AG09319 (cell line): Measurements from ENCODE around the gene CNGA3.
"Not testable (repeated sequence)": the region's sequence is repeated elsewhere in the genome, so short reads cannot be mapped to it uniquely, and the experiment has no call there.

Experiments used
- DNase-seq: peaks from one replicate; pipeline ENCODE4 v3.0.0-alpha.2; 2010; ENCODE audit warnings: low read depth; ENCODE audit errors: extremely low read depth
- TF ChIP-seq, protein P1 (sequence below): IDR thresholded peaks from 2 replicates; pipeline ENCODE4 v1.5.1; 2011; ENCODE audit warnings: low read depth, mild to moderate bottlenecking, inconsistent platforms, low read length, moderate library complexity

Gene CNGA3

DNA sequence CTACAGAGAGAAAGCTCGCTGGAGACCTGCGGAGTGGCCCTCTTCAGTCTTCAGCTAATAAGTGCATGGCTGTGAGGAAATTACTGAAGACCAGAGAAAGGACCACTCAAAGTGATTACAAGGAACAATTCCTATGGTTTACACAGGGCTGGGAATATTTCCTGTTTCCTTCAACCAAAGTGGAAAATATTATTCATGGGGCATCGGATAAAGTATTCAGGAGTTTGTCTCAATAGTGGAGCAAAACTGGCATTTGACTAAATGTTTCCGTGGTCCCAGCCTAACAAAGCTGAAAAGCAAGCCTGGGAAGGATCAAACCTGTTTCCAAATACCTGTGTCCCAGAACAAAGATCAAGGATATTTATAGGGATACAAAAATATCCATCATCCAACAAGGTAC is 32.0 kb upstream of the CNGA3 start:
- TF ChIP-seq, protein P1, sequence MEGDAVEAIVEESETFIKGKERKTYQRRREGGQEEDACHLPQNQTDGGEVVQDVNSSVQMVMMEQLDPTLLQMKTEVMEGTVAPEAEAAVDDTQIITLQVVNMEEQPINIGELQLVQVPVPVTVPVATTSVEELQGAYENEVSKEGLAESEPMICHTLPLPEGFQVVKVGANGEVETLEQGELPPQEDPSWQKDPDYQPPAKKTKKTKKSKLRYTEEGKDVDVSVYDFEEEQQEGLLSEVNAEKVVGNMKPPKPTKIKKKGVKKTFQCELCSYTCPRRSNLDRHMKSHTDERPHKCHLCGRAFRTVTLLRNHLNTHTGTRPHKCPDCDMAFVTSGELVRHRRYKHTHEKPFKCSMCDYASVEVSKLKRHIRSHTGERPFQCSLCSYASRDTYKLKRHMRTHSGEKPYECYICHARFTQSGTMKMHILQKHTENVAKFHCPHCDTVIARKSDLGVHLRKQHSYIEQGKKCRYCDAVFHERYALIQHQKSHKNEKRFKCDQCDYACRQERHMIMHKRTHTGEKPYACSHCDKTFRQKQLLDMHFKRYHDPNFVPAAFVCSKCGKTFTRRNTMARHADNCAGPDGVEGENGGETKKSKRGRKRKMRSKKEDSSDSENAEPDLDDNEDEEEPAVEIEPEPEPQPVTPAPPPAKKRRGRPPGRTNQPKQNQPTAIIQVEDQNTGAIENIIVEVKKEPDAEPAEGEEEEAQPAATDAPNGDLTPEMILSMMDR = no peak
- no peak for DNase-seq

DNA sequence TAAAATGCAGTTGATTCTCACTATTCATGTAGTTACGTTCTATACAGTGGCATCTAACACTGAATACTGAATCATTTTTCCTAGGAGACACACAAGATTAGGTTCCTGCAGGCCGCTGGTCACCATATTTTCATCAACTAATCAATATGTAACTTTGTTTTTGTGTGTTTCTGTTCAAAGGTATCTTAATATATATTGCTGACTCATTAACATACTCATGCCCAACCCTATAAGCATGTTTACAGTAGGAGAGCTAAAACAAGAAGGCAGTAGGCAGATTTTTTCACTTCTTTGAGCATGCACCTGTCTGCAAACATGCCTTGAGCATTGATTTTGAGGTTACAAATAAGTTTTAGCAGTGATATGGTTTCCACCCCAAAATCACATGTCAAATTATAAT is 30.3 kb upstream of the CNGA3 start:
- no peak for DNase-seq
- TF ChIP-seq, protein P1 = no peak

DNA sequence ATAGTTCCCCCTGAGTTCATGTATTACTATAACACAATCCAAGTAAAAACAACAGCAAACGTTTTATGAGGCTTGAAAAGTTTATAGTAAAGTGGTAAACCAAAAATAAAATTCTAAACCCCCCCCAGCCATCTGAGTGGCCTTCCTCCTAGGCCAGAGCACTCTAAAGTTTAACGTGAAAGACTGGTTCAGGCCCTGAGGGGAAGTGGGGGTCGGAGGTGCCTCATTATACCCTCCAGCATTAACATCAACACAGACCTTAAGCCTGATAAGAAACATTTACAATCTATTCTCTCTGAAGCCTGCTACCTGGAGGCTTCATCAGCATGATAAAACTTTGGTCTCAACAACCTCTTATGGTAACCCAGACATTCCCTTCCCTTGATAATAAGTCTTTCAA is 29.0 kb upstream of the CNGA3 start:
- no peak for DNase-seq
- TF ChIP-seq, protein P1 = no peak

DNA sequence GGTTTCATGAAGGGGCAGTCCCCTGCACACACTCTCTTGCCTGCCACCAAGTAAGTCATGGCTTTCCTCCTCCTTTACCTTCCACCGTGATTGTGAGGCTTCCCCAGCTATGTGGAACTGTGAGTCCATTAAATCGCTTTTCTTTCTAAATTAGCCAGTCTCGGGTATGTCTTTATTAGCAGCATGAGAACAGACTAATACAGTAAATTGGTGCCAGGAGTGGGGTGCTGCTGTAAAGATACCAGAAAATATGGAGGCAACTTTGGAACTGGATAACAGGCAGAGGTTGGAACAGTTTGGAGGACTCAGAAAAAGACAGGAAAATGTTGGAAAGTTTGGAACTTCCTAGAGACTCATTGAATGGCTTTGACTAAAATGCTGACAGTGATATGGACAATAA is 26.1 kb upstream of the CNGA3 start:
- not testable (repeated sequence) for DNase-seq

DNA sequence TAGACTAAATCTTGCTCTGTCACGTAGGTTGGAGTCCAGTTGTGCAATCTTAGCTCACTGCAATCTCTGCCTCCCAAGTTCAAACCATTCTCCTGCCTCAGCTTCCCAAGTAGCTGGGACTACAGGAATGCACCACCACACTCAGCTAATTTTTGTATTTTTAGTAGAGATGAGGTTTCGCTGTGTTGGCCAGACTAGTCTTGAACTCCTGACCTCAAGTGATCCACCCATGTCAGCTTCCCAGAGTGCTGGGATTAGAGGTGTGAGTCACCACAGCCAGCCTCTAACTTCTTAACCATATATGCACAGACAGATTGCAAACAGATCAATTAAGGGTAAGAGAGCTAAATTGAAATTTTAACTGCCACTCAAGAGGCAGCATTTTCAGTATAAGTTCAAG is 22.1 kb upstream of the CNGA3 start:
- TF ChIP-seq, protein P1 = no peak
- DNase-seq = no peak

DNA sequence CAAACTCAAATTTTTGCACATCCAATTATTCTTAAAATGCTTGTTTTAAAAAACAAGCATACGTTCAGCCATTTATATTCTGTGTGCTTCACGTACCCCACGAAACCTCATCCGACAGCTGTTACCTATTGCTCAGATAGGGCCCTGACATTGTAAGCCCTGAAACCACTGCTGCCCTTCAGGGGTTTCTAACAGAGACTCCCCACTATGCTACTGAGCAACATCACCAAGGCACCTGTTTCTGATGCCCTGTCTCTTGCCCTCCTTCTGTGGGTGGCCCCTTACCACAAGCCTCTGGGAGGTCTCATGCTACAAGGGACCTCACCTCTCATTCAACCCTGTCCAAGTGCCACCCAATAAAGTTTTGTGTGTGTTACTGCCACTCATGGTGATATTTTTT is 18.5 kb upstream of the CNGA3 start:
- no peak for DNase-seq
- TF ChIP-seq, protein P1 = no peak

DNA sequence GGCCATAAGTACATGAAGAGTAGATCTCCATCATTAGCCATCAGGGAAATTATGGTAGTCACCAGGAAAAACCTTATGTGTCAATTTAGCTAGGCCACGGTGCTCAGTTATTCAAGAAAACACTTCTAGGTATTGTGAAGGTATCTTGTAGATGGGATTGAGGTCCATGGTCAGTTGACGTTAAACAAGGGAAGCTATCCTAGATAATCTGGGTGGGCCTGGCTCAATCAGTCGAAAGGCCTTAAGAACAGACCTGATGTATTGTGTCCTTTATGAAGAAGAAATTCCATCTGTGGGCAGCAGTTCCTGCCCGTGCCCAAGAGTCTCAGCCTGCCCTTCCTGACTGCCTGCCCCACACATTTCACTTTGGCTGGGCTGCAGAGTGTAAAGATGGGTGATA is 16.7 kb upstream of the CNGA3 start:
- TF ChIP-seq, protein P1 = no peak

DNA sequence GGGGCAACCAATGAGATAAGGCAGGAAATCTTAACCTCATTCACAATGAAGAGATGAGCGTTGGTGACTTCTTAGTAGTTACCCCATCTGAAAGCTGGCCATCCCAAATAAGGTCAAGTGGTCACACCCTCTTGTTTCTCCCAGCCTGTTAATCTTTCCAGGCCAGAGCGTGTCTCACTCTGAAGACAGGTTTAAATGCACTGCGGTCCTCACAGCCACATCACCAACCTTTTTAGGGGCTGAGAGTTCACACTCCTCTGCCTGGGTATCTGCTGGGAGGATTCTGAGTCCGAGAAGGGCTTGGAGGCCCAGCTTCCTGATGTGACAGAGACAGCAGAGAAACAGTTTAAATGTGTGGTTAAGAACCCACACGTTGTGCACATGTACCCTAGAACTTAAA is 13.3 kb upstream of the CNGA3 start:
- TF ChIP-seq, protein P1 = no peak
- DNase-seq = no peak

More for the DNA sequence above, 16.7 kb upstream of the CNGA3 start:
- no peak for DNase-seq
